RCC 7860 (cell line): Measurements from ENCODE around the gene CCL4.
"Not testable (repeated sequence)": the region's sequence is repeated elsewhere in the genome, so short reads cannot be mapped to it uniquely, and the experiment has no call there.

Experiments
- DNase-seq: peaks from one replicate; pipeline ENCODE4 v3.0.0-alpha.2; 2015; ENCODE audit warnings: low spot score
- FAIRE-seq: peaks from 2 replicates; lab custom pipeline; 2012; peaks lifted over from hg19 to GRCh38; lab: Jason Lieb, UNC

Gene CCL4

DNA sequence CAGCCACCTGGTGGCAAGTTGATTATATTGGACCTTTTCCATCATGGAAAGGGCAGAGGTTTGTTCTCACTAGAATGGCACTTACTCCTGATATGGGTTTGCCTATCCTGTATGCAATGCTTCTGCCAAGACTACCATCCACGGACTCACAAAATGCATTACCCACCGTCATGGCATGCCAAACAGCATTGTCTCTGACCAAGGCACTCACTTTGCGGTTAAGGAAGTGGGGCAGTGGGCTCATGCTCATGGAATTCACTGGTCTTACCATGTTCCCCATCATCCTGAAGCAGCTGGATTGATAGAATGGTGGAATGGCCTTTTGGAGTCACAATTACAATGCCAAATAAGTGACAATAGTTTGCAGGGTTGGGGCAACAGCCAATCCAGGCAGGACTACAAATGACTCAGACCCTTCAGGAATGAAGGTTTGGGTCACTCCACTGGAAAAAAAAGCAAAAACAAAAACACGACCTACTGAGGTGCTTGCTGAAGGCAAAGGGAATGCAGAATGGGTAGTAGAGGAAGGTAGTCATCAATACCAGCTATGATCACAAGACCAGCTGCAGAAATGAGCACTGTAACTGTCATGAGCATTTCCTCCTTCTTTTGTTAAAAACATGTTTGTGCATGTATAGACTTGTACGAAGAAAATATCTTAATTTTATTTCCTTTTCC, 11.5 kb downstream of the CCL4 start:
- not testable (repeated sequence) for DNase-seq, FAIRE-seq

DNA sequence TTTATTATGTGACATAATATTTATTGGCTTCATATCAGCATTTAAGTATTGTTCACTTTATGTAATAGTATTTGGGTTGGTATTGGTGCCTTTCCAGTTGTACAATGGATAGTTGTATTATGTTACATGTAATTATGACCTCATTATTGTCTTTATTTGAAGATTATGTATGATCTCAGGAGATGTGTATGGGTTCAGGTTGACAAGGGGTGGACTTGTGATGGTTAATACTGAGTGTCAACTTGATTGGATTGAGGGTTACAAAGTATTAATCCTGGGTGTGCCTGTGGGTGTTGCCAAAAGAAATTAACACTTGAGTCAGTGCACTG, 12.0 kb downstream of the CCL4 start:
- not testable (repeated sequence) for DNase-seq, FAIRE-seq

DNA sequence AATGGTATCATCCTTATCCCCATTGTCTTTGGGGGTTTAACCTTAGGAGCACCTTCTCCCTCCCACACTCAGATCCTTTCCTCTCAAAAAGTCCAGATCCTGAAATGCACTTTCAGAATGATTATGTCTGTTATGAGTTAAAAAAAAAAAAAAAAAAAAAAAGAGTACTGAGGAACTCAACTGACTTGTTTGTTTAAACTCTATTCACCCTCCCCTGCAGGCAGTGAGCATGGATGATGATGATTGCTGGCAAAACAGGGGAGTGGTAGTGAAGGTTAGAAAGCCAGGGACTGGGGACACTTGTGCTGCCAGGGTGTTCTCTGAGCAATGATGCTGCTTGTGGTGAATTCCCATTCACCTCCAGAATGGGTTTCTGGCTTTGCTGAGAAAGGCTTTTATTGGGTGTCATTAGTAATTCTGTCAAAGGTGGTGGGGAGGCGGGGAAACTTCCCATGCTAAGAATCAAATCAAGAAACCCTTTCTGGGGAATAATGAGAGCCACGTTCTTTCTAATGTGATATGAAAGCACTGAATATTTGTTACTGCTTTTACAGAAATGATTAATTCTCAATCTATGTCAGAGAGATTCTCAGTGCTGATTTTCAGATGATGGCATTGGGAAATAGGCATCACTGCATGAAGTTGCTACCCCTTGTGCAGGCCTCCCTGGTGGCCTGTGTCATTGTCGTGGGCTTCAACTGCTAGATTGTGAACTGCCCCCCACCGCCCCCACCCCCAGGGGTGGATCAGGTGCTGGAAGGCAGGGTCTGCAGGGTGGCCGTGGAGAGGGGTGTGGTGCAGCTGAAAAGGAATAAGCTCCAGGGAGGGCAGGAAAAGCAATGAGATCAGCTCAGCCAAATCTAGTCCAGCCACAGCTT, 14.1 kb downstream of the CCL4 start:
- FAIRE-seq (no peak), DNase-seq (no peak)

DNA sequence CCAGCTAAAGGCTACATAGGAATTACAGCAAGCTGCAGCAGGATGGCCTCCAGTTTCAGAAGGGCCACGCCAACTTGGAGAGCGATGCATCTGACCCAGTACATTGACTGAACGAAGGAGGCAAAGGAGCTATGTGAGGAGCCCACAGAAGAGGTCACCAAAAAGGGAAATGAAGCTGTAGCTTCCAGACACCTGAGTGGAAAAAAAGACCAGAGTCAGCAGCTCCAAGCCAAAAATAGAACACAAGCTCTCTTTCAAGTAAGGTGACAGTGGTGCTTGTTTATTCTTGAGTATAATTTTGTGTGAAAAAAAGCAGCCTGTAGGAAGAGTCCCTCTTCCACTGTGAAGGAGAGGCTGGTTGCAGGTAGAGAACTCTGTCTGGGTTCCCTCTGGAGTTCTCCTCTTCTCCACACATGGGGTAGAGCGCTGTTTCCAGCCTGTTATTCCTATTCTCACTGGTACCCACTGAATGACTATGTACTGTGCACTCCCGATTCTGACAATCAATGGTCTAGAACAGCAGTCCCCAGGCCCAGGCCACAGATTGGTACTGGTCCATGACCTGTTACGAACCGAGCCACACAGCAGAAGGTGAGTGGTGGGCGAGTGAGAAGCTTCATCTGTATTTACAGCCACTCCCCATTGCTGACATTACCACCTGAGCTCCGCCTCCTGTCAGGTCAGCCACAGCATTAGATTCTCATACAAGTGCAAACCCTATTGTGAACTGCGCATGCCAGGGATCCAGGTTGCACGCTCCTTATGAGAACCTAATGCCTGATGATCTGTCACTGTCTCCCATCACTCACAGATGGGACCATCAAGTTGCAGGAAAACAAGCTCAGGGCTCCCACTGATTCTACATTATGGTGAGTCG, 15.1 kb downstream of the CCL4 start:
- FAIRE-seq, result no peak
- DNase-seq, result no peak

DNA sequence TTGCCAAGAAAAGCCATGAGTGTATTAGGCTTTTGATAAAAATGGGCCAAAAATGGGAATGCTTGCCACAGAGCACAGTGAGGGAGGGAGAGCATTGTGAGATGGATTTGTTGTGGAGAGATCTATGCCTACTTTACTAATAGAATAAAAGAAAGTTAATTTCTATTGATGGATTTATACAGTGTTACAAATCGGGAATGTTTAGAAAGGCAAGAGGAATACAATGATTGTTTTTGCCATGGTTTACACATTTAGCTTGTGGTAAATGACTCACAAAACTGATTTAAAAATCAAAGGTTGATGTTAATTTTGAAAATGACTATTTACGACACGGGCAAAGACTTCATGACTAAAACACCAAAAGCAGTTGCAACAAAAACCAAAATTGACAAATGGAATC, 16.6 kb downstream of the CCL4 start:
- DNase-seq (no peak), FAIRE-seq (no peak)

- DNase-seq, FAIRE-seq: not testable (repeated sequence)
Observed at GRCh38 chr17:36121099-36121498, 17.5 kb downstream of the CCL4 start.

- no peak for FAIRE-seq
- no peak for DNase-seq
Observed at GRCh38 chr17:36123431-36123830, 19.8 kb downstream of the CCL4 start.

DNA sequence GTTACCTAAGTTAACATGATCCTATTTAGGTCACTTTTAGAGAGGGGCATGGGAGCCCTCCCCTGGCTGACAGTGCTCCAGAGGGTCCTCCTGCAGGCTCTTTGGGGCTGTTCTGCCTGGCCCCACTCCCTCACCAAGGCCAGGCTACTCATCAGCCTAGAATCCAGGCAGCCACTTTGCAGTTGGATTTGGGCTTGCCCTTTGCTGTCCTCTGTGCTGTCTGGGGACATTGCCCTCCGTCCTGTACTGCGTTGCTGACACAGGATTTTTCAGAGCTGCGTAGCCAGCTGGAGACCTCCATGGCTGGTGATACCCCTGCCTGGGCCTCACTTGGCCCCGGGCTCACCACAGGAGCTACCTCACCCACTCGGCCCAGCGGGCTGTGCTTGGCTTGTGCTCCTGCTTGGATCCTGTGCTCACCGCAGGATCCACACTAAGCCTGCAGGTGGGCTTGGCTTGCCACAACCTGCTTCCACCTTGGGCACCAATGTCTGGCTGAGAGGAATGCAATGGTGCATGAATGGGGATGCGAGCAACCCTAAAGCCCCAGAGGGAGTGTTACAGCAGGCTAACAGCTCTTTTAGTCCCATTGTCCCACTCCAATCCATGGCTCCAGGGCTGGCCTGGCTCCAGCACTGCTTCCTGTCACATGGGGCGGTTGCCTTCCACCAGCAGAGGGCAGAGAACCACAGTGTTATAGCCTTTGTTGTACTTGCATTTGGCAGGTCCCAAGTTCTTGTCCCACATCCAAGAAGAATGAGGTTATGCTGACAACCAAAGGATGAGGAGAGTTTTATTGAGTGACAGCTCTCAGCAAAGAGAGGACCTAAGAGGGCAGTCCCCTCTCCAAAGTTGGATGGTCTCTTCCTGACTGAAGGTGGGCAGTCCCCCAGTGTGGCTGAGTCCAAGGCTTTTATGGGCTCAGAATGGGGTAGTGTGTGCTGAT, 21.5 kb downstream of the CCL4 start:
- FAIRE-seq, result no peak
- no peak for DNase-seq

DNA sequence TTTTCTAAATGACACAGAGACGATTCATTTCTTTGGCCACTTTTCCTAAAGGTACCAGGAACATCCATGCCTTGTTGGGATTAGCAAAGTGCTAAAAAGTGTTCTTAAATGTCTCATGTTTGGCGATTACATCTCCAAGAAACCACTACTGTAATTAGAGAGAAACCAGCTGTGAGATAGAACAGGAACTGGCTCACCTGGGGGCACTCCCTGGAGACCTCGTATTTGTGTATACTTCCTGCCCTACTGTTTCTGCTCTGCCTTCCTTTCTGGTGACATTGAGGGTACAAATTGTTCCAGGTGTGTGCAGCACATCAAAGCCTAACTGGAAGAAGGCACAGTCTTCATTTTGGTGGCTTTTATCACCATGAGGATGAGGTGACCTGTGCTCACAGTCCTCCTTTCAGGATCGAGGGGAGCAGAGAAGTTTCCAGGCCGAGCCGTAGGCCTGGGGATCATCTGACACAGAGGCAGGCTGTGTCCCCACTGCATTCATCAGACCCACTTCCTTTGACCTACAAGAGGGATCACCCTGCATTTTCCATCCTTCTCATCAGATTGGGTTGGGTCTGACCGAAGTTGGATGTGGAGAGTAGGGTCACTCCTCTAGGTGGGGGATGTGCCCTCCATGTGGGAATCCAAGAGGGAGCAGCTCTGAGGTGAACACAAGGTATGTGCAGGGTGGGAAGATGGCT, 23.7 kb downstream of the CCL4 start:
- FAIRE-seq (no peak), DNase-seq (no peak)

DNA sequence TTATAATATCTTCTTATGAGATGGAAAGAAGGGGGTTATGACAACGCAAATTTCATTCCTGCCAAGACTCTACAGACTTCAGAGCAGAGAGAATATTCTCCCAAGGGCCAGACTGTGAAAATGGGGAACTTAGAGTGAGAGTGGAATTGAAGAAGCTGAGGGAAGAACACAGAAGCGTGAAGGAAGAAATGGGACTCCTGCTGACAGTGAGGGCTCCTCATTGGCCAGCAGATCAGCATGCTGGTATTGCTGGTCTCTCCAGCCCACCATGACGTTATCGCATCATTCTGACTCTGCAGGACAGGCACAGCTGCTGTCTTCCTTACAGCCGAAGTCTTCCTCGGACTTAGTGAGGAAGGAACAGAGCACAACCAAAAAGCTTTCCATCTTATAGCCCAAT, 24.3 kb downstream of the CCL4 start:
- DNase-seq (no peak), FAIRE-seq (no peak)

- DNase-seq, result no peak
- FAIRE-seq, result no peak
Observed at GRCh38 chr17:36128411-36128978, 24.9 kb downstream of the CCL4 start.

GRCh38 chr17:36129616-36130015, 26.0 kb downstream of the CCL4 start:
- FAIRE-seq, result no peak
- DNase-seq, result no peak

DNA sequence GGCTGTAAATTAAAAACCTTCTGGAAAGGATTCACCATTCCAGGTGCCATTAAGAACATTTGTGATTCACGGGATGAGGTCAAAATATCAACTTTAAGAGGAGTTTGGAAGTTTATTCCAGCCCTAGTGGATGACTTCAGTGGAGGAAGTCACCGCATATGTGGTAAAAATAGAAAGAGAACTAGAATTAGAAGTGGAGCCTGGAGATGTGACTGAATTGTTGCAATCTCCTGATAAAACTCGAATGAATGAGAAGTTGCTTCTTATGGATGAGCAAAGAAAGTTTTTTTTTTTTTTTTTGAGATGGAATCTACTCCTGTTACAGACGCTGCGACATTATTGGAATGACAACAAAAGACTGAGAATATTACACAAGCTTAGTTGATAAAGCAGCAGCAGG, 26.7 kb downstream of the CCL4 start:
- DNase-seq (no peak), FAIRE-seq (no peak)

DNA sequence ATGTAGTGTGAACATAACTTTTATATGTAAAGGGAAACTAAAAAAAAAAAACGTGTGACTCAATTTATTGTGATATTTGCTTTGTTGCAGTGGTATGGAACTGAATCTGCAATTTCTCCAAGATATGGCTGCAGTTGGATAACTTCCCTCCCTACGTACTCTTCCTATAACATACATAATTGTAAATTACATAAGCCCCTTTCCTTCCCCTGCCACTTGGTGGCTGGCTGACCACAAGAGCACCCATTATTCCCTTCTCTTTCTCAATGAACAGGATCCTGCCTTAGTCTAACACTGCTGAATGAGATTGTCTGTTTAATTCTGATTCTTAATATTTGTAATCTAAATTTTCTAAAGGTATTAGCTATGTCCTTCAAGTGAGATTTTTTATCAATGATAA, 27.8 kb downstream of the CCL4 start:
- FAIRE-seq (no peak), DNase-seq (no peak)

DNA sequence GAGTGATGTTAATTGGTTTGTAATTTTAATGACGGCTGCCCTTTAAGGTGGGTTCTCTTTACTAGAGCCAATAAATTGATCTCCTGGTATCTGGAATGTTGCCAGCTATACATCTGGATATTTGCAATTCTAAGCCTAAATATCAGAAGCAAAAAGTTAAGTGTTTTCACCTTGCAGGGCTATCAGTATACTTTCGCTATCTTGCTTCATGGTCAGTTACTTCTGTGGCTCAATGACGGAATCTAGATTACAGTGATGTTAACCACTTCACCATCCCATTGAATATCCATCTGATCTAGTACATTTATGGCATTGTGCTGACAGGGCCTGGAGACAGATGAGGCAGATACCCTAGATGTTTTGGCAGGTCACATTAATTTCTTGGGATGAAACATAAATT, 28.3 kb downstream of the CCL4 start:
- FAIRE-seq (no peak), DNase-seq (no peak)

- DNase-seq, result no peak
- FAIRE-seq, result no peak
Observed at GRCh38 chr17:36132421-36132831, 28.8 kb downstream of the CCL4 start.

- DNase-seq, result no peak
- FAIRE-seq, result no peak
Observed at GRCh38 chr17:36133602-36134236, 30.1 kb downstream of the CCL4 start.

GRCh38 chr17:36135465-36135864, 31.8 kb downstream of the CCL4 start:
- FAIRE-seq (no peak), DNase-seq (no peak)

DNA sequence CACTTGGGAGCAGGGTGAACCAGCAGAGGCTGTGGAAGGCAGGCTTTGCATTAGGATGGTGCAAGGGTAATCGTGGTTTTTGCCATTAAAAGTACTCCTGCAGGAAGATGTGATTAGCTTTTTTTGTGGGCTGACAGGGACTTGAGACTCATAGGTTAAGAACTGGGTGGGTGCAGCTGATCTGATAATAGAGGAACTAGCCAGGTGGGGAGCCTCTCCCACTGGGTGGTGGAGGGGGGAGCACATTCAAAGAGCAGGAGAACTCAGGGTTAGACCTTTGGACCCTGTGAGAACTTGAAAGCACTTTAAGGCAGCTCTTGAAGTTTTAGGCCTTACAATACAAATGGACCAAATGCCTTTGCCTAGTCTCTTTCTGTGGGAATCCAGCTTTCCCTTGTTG, 32.4 kb downstream of the CCL4 start:
- no peak for DNase-seq

More for the DNA sequence above, 32.4 kb downstream of the CCL4 start:
- FAIRE-seq, result no peak
